NCI-H69 (cell line): ENCODE data around the gene FHAD1.

Experiments
- DNase-seq: peaks from one replicate; lab custom pipeline; 2025; lab: John Stamatoyannopoulos, UW

Gene FHAD1

GRCh38 chr1:15439325-15439724 is 192.3 kb downstream of the FHAD1 start:
- DNase-seq = no peak

- no peak for DNase-seq
Observed at GRCh38 chr1:15440357-15440756, 193.3 kb downstream of the FHAD1 start.

- DNase-seq = no peak
Observed at GRCh38 chr1:15441247-15441646, 194.2 kb downstream of the FHAD1 start.

- no peak for DNase-seq
Observed at GRCh38 chr1:15442119-15442518, 195.1 kb downstream of the FHAD1 start.

DNA sequence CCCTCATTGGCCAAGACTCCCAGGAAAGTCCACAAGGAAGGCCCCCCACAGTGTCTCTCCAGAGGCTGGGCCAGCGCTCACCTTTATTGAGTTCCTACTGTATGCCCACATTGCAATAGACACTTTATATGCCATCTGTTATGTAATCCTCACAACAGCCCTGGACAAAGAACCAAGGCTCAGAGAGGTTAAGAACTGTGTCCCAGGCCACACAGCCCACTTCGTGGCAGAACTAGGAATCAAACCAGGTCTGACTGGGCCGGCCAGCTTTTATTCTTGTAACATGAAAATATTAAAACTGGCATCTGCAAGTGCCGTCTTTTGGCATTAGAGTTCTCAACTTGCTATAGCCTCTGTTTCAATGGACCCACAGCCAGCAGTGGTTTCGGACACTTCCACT is 195.7 kb downstream of the FHAD1 start:
- DNase-seq = no peak

DNA sequence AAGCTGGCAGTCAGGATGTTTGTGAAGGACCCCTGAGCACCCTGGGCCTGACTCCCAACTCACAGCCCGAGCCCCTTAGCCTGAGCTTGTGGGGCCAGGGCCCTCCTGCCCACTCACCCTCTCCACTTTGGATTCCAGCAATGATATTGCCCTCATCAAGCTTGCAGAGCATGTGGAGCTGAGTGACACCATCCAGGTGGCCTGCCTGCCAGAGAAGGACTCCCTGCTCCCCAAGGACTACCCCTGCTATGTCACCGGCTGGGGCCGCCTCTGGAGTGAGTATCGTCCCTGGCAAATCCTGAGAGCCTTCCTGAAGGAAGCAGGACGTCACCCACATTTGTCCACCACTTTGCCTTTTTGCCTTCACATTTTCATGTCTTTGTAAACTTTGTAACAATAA is 196.3 kb downstream of the FHAD1 start:
- no peak for DNase-seq

- no peak for DNase-seq
Observed at GRCh38 chr1:15444468-15445389, 197.7 kb downstream of the FHAD1 start.

DNA sequence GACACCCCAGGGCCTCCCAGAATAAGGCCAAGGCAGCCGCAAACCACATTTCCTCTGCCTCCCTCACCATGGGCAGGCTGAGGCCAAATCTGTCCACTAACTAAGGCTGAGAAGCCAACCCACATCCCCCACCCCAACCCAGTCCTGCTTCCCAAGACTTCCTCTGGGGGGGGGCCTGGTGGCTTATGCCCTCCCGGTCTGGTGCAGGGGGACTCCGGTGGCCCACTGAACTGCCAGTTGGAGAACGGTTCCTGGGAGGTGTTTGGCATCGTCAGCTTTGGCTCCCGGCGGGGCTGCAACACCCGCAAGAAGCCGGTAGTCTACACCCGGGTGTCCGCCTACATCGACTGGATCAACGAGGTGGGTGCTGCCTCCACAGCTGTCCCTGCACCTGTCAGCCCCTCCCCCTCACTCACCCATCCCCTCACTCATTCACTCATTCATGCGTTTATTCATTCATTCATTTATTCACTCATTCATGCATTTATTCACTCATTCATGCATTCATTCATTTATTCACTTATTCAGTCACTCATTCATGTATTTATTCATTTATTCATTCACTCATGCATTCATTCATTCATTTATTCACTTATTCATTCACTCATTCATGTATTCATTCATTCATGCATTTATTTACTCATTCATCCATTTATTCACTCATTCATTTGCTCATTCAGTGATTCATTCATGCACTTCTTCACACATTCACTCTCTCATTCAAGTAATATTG is 198.5 kb downstream of the FHAD1 start:
- DNase-seq = no peak

DNA sequence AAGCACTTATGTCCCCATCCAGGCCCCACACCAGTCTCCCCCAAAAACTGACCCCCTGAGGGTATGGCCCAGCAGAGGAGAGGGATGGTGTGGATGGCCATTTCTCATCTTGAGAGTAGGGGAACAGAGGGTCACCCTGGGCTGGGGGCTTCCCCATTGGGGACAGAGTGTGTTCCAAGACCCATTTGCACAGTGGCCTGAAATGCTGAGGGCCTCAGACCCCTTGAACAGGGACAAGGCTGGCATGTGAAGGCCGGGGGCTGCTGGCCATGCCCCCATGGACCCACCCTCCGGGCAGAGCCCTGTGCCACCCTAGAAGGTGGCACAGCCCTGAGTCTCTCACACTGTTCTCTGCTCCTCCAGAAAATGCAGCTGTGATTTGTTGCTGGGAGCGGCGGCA is 199.2 kb downstream of the FHAD1 start:
- DNase-seq = no peak
